Thyroid gland (tissue), 4 donors: ENCODE results near the gene PCDHGA4. TPM values are rescaled to one million over a fixed set of nuclear protein-coding genes. Genes with fewer than 3 reads are reported as not detected.
"Not testable (repeated sequence)": the region's sequence is repeated elsewhere in the genome, so short reads cannot be mapped to it uniquely, and the experiment has no call there.

Source experiments
- DNase-seq, 2 donors: peaks; one replicate each; pipeline ENCODE4 v3.0.0-alpha.2; 2019
- H3K27ac ChIP-seq, 3 donors: fragments of 200-600 bp; sonication (generic); 1 replicate in 2 of 3; 2 replicates in 1 of 3; pipeline ENCODE4 v1.5.1; 2016 to 2019; ENCODE audit warnings: mild to moderate bottlenecking in 1 of 3, moderate library complexity in 1 of 3
- H3K27me3 ChIP-seq: fragments of 200-600 bp; sonication (generic); one replicate; pipeline ENCODE4 v1.5.1; 2019
- H3K36me3 ChIP-seq, 2 donors: fragments of 200-600 bp; sonication (generic); one replicate each; pipeline ENCODE4 v1.5.1; 2016 to 2019
- H3K4me1 ChIP-seq, 2 donors: fragments of 200-600 bp; sonication (generic); one replicate each; pipeline ENCODE4 v1.5.1; 2017 to 2019
- H3K4me3 ChIP-seq, 3 donors: fragments of 200-600 bp; sonication (generic); replicated peaks in 1 of 3; 1 replicate in 2 of 3; 2 replicates in 1 of 3; pipeline ENCODE4 v1.5.1; 2016; ENCODE audit warnings: mild to moderate bottlenecking in 1 of 3
- H3K9me3 ChIP-seq: fragments of 200-600 bp; sonication (generic); one replicate; pipeline ENCODE4 v1.5.1; 2017
- CTCF ChIP-seq, 6 experiments: fragments of 200-600 bp in 3 of 6; fragments of 450-650 bp in 3 of 6; sonication (generic) in 3 of 6; IDR thresholded peaks; one replicate each; pipeline ENCODE4 v1.5.1; 2016 to 2019; ENCODE audit warnings: antibody characterized with exemption in 6 of 6, mild to moderate bottlenecking in 2 of 6, inconsistent platforms in 1 of 6, moderate library complexity in 1 of 6
- POLR2A ChIP-seq, 2 donors: fragments of 450-650 bp; IDR thresholded peaks; one replicate each; pipeline ENCODE4 v1.6.1; 2017; ENCODE audit warnings: antibody characterized with exemption in 2 of 2, mild to moderate bottlenecking in 2 of 2, moderate library complexity in 1 of 2
- WGBS, 2 donors: methylation state at CpG; one replicate each; pipeline ENCODE4 v1.1.5; 2017; 5-methylcytosine and 5-hydroxymethylcytosine counted together
- intact Hi-C: fragments of 100-400 bp; cut with DNase I; formaldehyde crosslinking; loops from one replicate; pipeline ENCODE4 v1.15.1; 2023
- total RNA-seq, 4 donors: library from RNA; depleted of rRNA; stranded (reverse); fragments of >200 nt; gene quantifications; one replicate each; pipeline ENCODE4 v1.2.3, GENCODE V29; 2016

The PCDHGA4 gene
- total RNA-seq, 4 donors from 2014 or later, result 3.5 to 7.7 (median 4.4) TPM

- Histone ChIP-seq H3K9me3 (no peaks in the 10 kb centered on the region), H3K4me3 (no peak overlapping the region), H3K4me1 (no peaks in the 10 kb centered on the region), H3K27ac (no peak overlapping the region), H3K36me3 (no peaks in the 10 kb centered on the region), H3K27me3 (no peaks in the 10 kb centered on the region)
- TF ChIP-seq POLR2A (IDR thresholded peaks at IDR 0.05), result no peak
- no peak for TF ChIP-seq CTCF (IDR thresholded peaks at IDR 0.05)
- intact Hi-C loops, result no loop called here
- 12 to 33% methylated on average over 1 of the region's 1 CpG for whole genome bisulfite sequencing, 2 donors
- no peak for DNase-seq
These were observed 12.0 kb upstream of the PCDHGA4 start for GRCh38 chr5:141342773-141343172.

- WGBS, 2 donors, result 22 to 29% methylated on average over 9 of the region's 9 CpGs
- intact Hi-C loops, result no loop called here
- no peak for DNase-seq
- no peaks in the 10 kb centered on the region for H3K9me3 ChIP-seq
- no peaks in the 10 kb centered on the region for H3K36me3 ChIP-seq
- no peak within 1 kb of the TSS for H3K4me3 ChIP-seq
- no peak within 1 kb of the TSS for H3K27ac ChIP-seq
- TF ChIP-seq CTCF (IDR thresholded peaks at IDR 0.05), result peak in 1 of 6 experiments; percentile 14
- no peak for TF ChIP-seq POLR2A (IDR thresholded peaks at IDR 0.05)
- no peaks in the 10 kb centered on the region for H3K27me3 ChIP-seq
- H3K4me1 ChIP-seq, result no peaks in the 10 kb centered on the region
These were observed 11.4 kb upstream of the PCDHGA4 start, which contains the start of gene PCDHGA3 for GRCh38 chr5:141343242-141343952. PCDHGA3 (plus strand) TSS chr5:141343829; CDS start chr5:141344034, 205 bp downstream.

GRCh38 chr5:141343953-141344463 is 10.8 kb upstream of the PCDHGA4 start:
- intact Hi-C loops, result no loop called here
- no peak overlapping the region for H3K4me3 ChIP-seq
- no peaks in the 10 kb centered on the region for H3K4me1 ChIP-seq
- no peak for TF ChIP-seq CTCF (IDR thresholded peaks at IDR 0.05)
- no peak for TF ChIP-seq POLR2A (IDR thresholded peaks at IDR 0.05)
- DNase-seq, result no peak
- H3K27me3 ChIP-seq, result no peaks in the 10 kb centered on the region
- no peaks in the 10 kb centered on the region for H3K36me3 ChIP-seq
- no peak overlapping the region for H3K27ac ChIP-seq
- WGBS, 2 donors, result 18 to 29% methylated on average over 31 of the region's 31 CpGs
- no peaks in the 10 kb centered on the region for H3K9me3 ChIP-seq

- H3K9me3 ChIP-seq, result no peaks in the 10 kb centered on the region
- 34 to 53% methylated on average over 12 to 20 of the region's 20 CpGs for WGBS, 2 donors
- no peak overlapping the region for H3K4me3 ChIP-seq
- TF ChIP-seq POLR2A (IDR thresholded peaks at IDR 0.05) (no peak), CTCF (IDR thresholded peaks at IDR 0.05) (no peak)
- no peak overlapping the region for H3K27ac ChIP-seq
- H3K36me3 ChIP-seq, result no peaks in the 10 kb centered on the region
- DNase-seq, result no peak
- H3K4me1 ChIP-seq, result no peaks in the 10 kb centered on the region
- H3K27me3 ChIP-seq, result no peaks in the 10 kb centered on the region
- intact Hi-C loops, result no loop called here
These were observed 9.5 kb upstream of the PCDHGA4 start for GRCh38 chr5:141345327-141345726.

- H3K27me3 ChIP-seq, H3K9me3 ChIP-seq, H3K4me3 ChIP-seq, intact Hi-C loops, H3K4me1 ChIP-seq, DNase-seq, H3K27ac ChIP-seq, H3K36me3 ChIP-seq: not testable (repeated sequence)
- 34 to 62% methylated on average over 16 to 19 of the region's 35 CpGs for WGBS, 2 donors
These were observed 8.8 kb upstream of the PCDHGA4 start for GRCh38 chr5:141346017-141346416.
